Measurements from ENCODE around the gene DGUOK.

DNA sequence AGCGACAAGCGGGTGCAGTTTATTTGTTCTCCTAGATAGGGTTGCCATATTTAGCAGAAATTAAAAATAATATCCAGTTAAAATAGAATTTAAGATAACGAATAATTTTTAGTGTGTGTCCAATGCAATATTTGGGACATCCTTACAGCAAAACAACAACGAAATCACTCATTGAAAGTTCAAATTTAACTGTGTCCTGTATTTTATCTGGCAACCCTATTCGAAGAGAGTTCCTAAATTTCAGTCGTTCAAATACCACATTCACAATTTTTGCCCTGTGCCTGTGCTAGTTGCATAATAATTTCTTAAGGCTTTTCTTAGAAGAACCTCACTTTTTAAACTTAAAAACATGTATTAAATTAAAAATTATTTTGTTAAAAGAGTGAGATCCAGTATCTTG is 664 bp downstream of the DGUOK start:
- TF ChIP-seq, protein P1, sequence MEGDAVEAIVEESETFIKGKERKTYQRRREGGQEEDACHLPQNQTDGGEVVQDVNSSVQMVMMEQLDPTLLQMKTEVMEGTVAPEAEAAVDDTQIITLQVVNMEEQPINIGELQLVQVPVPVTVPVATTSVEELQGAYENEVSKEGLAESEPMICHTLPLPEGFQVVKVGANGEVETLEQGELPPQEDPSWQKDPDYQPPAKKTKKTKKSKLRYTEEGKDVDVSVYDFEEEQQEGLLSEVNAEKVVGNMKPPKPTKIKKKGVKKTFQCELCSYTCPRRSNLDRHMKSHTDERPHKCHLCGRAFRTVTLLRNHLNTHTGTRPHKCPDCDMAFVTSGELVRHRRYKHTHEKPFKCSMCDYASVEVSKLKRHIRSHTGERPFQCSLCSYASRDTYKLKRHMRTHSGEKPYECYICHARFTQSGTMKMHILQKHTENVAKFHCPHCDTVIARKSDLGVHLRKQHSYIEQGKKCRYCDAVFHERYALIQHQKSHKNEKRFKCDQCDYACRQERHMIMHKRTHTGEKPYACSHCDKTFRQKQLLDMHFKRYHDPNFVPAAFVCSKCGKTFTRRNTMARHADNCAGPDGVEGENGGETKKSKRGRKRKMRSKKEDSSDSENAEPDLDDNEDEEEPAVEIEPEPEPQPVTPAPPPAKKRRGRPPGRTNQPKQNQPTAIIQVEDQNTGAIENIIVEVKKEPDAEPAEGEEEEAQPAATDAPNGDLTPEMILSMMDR (IDR thresholded peaks at IDR 0.05): no peak
- TF ChIP-seq SIN3A (IDR thresholded peaks at IDR 0.05; ENCODE audit: borderline replicate concordance, insufficient read depth, low read depth, low read length) (no peak), POLR2AphosphoS5 (IDR thresholded peaks at IDR 0.05; ENCODE audit: low read depth, low read length) (no peak)
- TF ChIP-seq, protein P2, sequence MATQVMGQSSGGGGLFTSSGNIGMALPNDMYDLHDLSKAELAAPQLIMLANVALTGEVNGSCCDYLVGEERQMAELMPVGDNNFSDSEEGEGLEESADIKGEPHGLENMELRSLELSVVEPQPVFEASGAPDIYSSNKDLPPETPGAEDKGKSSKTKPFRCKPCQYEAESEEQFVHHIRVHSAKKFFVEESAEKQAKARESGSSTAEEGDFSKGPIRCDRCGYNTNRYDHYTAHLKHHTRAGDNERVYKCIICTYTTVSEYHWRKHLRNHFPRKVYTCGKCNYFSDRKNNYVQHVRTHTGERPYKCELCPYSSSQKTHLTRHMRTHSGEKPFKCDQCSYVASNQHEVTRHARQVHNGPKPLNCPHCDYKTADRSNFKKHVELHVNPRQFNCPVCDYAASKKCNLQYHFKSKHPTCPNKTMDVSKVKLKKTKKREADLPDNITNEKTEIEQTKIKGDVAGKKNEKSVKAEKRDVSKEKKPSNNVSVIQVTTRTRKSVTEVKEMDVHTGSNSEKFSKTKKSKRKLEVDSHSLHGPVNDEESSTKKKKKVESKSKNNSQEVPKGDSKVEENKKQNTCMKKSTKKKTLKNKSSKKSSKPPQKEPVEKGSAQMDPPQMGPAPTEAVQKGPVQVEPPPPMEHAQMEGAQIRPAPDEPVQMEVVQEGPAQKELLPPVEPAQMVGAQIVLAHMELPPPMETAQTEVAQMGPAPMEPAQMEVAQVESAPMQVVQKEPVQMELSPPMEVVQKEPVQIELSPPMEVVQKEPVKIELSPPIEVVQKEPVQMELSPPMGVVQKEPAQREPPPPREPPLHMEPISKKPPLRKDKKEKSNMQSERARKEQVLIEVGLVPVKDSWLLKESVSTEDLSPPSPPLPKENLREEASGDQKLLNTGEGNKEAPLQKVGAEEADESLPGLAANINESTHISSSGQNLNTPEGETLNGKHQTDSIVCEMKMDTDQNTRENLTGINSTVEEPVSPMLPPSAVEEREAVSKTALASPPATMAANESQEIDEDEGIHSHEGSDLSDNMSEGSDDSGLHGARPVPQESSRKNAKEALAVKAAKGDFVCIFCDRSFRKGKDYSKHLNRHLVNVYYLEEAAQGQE (IDR thresholded peaks at IDR 0.05; ENCODE audit: insufficient read depth in 1 of 2, low read depth in 2 of 2, low read length in 1 of 2): no peak
